Right lung (tissue), 5 donors: ENCODE data around the gene CFAP299. TPM values are rescaled to one million over a fixed set of nuclear protein-coding genes. Genes with fewer than 3 reads are reported as not detected.
A peak's percentile ranks its signal among the peaks of the same experiment; 100 is the strongest.

Experiments
- DNase-seq, 2 donors: peaks; one replicate each; pipeline ENCODE4 v3.0.0-alpha.2; 2013
- polyA plus RNA-seq, 5 donors: library from polyadenylated mRNA; unstranded; fragments of 120-200 nt; gene quantifications; one replicate each; pipeline versions ENCODE4 v1.2.1 to v1.2.3, GENCODE V29; 2013; ENCODE audit warnings: inconsistent platforms in 1 of 5, low replicate concordance in 1 of 5; ENCODE audit not compliant: insufficient read length in 5 of 5, insufficient read depth in 1 of 5

Gene CFAP299
- polyA plus RNA-seq, 5 donors, result 1.1 to 3.3 (median 2.5) TPM

- DNase-seq, result no peak
Measured at GRCh38 chr4:80446248-80446647, 110.7 kb downstream of the CFAP299 start.

- DNase-seq, result no peak
Measured at GRCh38 chr4:80446664-80447063, 111.1 kb downstream of the CFAP299 start.

GRCh38 chr4:80447493-80447892 lies 112.0 kb downstream of the CFAP299 start:
- no peak for DNase-seq

- no peak for DNase-seq
Measured at GRCh38 chr4:80448056-80448455, 112.5 kb downstream of the CFAP299 start.

GRCh38 chr4:80452055-80452454 lies 116.5 kb downstream of the CFAP299 start:
- no peak for DNase-seq

- no peak for DNase-seq
Measured at GRCh38 chr4:80452768-80453167, 117.2 kb downstream of the CFAP299 start.

- no peak for DNase-seq
Measured at GRCh38 chr4:80454040-80454439, 118.5 kb downstream of the CFAP299 start.

GRCh38 chr4:80454556-80454955 lies 119.0 kb downstream of the CFAP299 start:
- DNase-seq, result no peak

GRCh38 chr4:80459918-80460473 lies 124.5 kb downstream of the CFAP299 start:
- no peak for DNase-seq

GRCh38 chr4:80461412-80461811 lies 125.9 kb downstream of the CFAP299 start:
- DNase-seq, result no peak

GRCh38 chr4:80462621-80463091 lies 127.1 kb downstream of the CFAP299 start:
- no peak for DNase-seq

- no peak for DNase-seq
Measured at GRCh38 chr4:80463509-80463908, 128.0 kb downstream of the CFAP299 start.

- DNase-seq, result no peak
Measured at GRCh38 chr4:80465238-80465637, 129.7 kb downstream of the CFAP299 start.

GRCh38 chr4:80465736-80466135 lies 130.2 kb downstream of the CFAP299 start:
- DNase-seq, result no peak

- DNase-seq, result no peak
Measured at GRCh38 chr4:80466618-80467017, 131.1 kb downstream of the CFAP299 start.

GRCh38 chr4:80471756-80472155 lies 136.2 kb downstream of the CFAP299 start:
- DNase-seq, result peak; percentile 35 to 36

GRCh38 chr4:80475236-80475635 lies 139.7 kb downstream of the CFAP299 start:
- DNase-seq, result no peak

GRCh38 chr4:80475798-80476197 lies 140.3 kb downstream of the CFAP299 start:
- DNase-seq, result peak; percentile 54 to 71

GRCh38 chr4:80484712-80485111 lies 149.2 kb downstream of the CFAP299 start:
- no peak for DNase-seq

GRCh38 chr4:80486603-80487002 lies 151.1 kb downstream of the CFAP299 start:
- no peak for DNase-seq

- DNase-seq, result no peak
Measured at GRCh38 chr4:80489798-80490197, 154.3 kb downstream of the CFAP299 start.

GRCh38 chr4:80492761-80493160 lies 157.2 kb downstream of the CFAP299 start:
- no peak for DNase-seq

- DNase-seq, result no peak
Measured at GRCh38 chr4:80495865-80496264, 160.3 kb downstream of the CFAP299 start.

- DNase-seq, result no peak
Measured at GRCh38 chr4:80498725-80499124, 163.2 kb downstream of the CFAP299 start.
